IPS-11a (cell line): ENCODE results near the gene TSPAN7.

Experiments used
- H3K4me3 ChIP-seq: one replicate; pipeline ENCODE4 v1.5.1; 2013; ENCODE audit warnings: low read depth, low read length, control low read depth

The TSPAN7 gene

GRCh38 chrX:38583181-38583580 is 21.8 kb downstream of the TSPAN7 start:
- H3K4me3 ChIP-seq, result no peak overlapping the region

GRCh38 chrX:38594434-38594833 is 33.1 kb downstream of the TSPAN7 start:
- no peak overlapping the region for H3K4me3 ChIP-seq

GRCh38 chrX:38595801-38596200 is 34.5 kb downstream of the TSPAN7 start:
- H3K4me3 ChIP-seq, result no peak overlapping the region

GRCh38 chrX:38596939-38597338 is 35.6 kb downstream of the TSPAN7 start:
- no peak overlapping the region for H3K4me3 ChIP-seq

GRCh38 chrX:38599796-38600755 is 38.7 kb downstream of the TSPAN7 start:
- H3K4me3 ChIP-seq, result no peak overlapping the region

- H3K4me3 ChIP-seq, result no peak overlapping the region
Observed at GRCh38 chrX:38601866-38602265, 40.5 kb downstream of the TSPAN7 start.

GRCh38 chrX:38606821-38607220 is 45.5 kb downstream of the TSPAN7 start:
- H3K4me3 ChIP-seq, result no peak overlapping the region

GRCh38 chrX:38607976-38608375 is 46.6 kb downstream of the TSPAN7 start:
- H3K4me3 ChIP-seq, result no peak overlapping the region

GRCh38 chrX:38610849-38611248 is 49.5 kb downstream of the TSPAN7 start:
- H3K4me3 ChIP-seq, result no peak overlapping the region

GRCh38 chrX:38612281-38612680 is 50.9 kb downstream of the TSPAN7 start:
- H3K4me3 ChIP-seq, result no peak overlapping the region

- H3K4me3 ChIP-seq, result no peak overlapping the region
Observed at GRCh38 chrX:38614485-38614884, 53.1 kb downstream of the TSPAN7 start.

- H3K4me3 ChIP-seq, result no peak overlapping the region
Observed at GRCh38 chrX:38616904-38617303, 55.6 kb downstream of the TSPAN7 start.

- H3K4me3 ChIP-seq, result no peak overlapping the region
Observed at GRCh38 chrX:38618180-38618579, 56.8 kb downstream of the TSPAN7 start.

GRCh38 chrX:38620623-38621022 is 59.3 kb downstream of the TSPAN7 start:
- H3K4me3 ChIP-seq, result no peak overlapping the region

- H3K4me3 ChIP-seq, result no peak overlapping the region
Observed at GRCh38 chrX:38626296-38626695, 65.0 kb downstream of the TSPAN7 start.

GRCh38 chrX:38627683-38628082 is 66.3 kb downstream of the TSPAN7 start:
- H3K4me3 ChIP-seq, result no peak overlapping the region

- H3K4me3 ChIP-seq, result no peak overlapping the region
Observed at GRCh38 chrX:38628587-38628986, 67.2 kb downstream of the TSPAN7 start.

- no peak overlapping the region for H3K4me3 ChIP-seq
Observed at GRCh38 chrX:38632516-38632915, 71.2 kb downstream of the TSPAN7 start.

GRCh38 chrX:38634665-38635064 is 73.3 kb downstream of the TSPAN7 start:
- H3K4me3 ChIP-seq, result no peak overlapping the region

GRCh38 chrX:38636949-38637819 is 75.8 kb downstream of the TSPAN7 start:
- H3K4me3 ChIP-seq, result no peak overlapping the region

GRCh38 chrX:38638952-38639529 is 77.7 kb downstream of the TSPAN7 start:
- H3K4me3 ChIP-seq, result no peak overlapping the region
